GM19043 (cell line): ENCODE data around the gene CABP2.
"Not testable (repeated sequence)": the region's sequence is repeated elsewhere in the genome, so short reads cannot be mapped to it uniquely, and the experiment has no call there.

ENCODE experiments used
- ATAC-seq: cut with Tn5 transposase; IDR thresholded peaks from one replicate; pipeline ENCODE4 v1.9.1; 2021; ENCODE audit warnings: low read depth; ENCODE audit not compliant: unreplicated experiment

Gene CABP2

DNA sequence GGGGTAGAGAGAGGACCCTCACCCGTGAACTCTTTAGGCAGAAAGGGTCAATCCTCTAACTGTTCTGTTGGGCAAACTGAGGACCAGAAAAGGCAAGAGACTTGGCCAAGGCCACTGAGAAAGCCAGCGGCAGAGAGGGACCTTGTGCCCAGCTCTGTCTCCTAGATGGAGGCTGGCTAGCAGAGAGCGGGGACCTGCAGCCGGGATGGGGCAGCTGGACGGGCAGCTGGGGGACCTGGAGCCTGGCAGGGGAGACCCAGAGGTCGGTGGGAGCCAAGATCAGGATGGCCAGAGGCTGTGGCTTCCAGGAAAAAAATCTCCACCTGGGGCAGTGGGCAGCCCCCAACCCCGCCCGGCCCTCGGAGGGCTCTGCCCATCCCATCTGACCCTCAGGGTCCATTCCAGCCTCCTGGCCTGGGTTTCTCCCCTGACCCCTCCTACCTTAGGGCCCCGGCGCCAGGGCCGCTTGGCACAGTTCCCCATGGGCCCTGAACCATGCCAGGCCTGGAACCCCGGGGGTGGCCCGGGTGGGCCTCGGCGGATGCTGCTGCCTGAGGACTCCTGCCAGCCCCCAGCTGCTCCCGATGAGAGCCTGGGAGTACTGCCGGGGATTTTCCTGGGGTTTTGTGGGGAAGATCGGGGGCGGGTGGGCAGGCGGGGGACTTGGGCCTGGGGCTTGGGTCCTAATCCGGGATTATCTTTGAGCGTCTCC is at the start of gene CABP2:
TSS of gene CABP2 (minus strand) at position 603 of the 712 bp plus-strand sequence. CDS start at position 483, 120 bp downstream.
- no peak for ATAC-seq

DNA sequence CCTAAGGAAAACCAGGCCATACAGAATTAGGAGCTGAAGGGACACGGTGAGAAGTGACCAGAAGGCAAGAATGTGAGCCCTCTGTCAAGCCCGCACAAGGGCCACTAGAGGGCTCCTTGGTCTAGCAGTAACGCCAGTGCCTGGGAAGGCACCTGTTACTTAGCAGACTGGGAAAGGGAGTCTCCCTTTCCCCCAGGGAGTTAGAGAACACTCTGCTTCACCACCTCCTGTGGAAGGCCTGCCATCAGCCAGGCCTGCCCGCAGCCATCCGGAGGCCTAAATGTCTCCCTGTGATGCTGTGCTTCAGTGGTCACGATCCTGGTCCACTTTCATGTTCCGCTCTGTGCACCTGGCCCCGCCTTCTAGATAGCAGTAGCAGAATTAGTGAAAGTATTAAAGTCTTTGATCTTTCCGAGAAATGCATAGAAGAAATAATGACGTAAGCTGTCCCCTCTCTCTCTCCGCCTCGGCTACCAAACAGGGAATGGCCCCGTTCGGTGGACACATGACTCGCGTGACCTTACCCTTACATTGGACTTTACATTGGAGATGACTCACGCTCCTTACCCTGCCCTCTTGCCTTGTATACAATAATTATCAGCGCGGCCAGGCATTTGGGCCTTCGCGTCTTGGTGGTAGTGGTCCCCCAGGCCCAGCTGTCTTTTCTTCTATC is 49.6 kb upstream of the CABP2 start:
- no peak for ATAC-seq

DNA sequence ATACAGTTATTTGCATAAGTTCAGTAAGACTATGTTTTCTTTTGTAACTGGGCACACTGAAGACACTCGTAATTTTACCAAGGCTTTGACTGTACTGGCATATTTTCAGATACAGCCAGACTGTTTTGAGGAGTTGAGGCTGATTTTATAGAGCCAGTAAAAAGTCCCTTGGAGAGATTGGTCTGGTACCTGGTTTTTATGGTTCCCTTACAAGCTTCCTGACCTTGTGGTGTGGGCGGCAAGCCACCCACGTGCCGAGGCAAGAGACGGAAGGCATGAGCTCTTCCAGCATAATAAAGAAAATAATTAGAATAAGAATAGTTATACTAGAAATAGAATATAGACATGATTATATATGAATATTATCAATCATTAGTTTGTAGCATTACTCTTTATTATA is 49.1 kb upstream of the CABP2 start:
- ATAC-seq: no peak

DNA sequence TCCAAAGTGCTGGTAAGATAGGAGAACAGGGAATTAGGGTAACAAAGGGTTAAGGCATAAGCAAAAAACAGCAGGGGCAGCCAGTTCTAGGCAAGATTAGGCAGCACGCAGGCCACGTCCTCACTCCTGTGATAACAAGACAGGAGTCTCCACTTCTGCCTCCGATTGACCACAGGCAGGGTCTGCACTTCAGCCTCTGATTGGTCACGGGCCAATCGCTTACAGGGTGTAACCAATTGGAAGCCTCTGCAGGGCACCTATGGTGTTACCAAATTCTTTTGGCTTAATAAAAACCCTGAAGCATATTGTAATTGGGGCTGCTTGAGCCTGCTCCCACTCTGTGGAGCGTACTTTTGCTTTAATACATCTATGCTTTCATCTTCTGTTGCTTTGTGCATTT is 48.2 kb upstream of the CABP2 start:
- no peak for ATAC-seq

DNA sequence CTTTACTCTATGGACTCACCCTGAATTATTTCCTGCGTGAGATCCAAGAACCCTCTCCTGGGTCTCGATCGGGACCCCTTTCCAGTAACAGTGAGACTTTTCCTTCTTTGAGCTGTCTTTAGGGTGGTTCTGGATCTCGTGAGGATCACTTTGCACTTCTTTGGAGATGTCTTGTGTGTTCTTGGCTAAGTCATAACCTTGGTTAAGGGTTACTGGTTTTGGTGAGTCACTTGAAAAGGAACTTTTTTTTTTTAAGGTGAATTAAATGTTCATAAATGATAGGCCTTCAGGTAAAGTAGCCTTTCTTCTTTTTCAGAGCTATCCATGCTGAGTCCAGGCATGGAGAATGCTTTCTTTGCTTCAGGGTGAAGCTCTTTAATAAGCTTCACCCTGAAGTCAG is 41.0 kb upstream of the CABP2 start:
- no peak for ATAC-seq

DNA sequence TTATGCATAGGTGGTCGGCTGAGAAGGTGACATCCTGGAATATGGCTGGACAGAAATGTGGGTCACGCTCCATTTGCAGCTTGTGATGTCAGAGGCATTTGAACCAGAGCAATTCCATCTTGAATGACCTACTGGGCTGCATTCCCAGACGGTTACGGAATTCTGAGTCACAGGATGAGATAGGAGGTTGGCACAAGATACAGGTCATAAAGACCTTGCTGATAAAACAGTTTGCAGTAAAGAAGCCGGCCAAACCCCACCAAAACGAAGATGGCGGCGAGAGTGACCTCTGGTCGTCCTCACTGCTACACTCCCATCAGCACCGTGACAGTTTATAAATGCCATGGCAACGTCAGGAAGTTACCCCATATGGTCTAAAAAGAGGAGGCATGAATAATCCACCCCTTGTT is 40.5 kb upstream of the CABP2 start:
- not testable (repeated sequence) for ATAC-seq

DNA sequence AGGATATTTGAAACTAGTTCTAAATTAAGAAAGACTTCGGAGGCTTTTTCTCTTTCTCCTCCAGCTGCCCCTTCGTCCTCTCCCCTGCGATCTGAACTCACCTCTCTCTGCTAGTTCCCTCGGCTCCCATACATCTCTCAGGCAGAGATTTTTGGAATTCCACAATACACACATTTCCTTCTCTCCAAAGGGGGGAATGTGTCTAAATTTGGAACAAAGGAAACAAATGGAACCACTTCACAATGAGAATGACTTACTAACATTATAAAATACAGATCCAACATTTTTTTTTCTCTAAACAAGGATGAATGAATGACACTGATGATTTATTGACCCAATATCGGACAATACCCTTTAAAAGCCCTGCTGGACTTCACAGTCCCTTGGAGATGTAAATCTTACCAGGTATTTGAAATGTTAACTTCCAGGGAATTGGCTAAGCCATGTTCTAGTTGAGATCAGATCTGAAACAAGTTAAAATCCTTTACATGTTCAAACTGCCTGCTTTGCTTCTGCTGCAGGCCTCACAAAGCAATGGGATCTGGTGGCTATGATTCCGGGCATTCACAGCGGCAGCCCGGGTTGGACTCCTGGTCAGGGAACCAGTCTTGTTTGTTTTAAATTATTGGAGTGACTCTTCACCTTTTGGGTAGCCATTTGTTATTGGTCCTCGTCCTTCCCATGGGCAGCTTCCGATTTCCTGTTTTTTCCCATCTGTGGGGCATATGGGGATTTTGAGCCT is 39.9 kb upstream of the CABP2 start:
- no peak for ATAC-seq

DNA sequence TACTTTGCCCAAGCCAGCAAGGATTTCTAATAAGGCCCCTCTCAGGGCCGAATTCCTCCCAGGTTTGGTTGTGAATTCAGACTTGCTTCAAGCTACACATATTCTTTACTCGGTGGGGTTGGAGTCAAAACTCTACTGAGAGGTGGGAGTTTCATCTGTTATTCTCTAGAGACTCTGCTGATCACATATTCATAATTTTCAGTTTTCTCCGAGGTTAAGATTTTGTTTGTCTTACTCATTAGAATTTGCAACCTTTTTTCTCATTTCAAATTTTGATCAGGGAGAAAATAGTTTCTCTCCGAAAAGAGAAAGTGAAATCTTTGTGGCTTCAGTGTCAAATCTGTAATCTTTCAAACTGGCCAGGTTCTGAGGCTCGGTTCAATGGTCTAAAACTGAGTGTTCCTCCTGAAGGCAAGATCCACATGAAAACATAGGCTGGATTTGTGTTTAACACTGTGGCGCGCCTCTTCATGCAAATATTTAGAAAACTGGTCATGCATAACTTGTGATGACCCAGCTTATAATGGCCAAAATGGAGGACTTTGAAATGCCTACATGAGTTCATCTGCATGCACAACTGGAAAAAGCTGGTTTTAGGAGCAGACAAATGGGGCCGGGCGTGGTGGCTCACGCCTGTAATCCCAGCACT is 38.8 kb upstream of the CABP2 start:
- peak; percentile 64 for ATAC-seq

DNA sequence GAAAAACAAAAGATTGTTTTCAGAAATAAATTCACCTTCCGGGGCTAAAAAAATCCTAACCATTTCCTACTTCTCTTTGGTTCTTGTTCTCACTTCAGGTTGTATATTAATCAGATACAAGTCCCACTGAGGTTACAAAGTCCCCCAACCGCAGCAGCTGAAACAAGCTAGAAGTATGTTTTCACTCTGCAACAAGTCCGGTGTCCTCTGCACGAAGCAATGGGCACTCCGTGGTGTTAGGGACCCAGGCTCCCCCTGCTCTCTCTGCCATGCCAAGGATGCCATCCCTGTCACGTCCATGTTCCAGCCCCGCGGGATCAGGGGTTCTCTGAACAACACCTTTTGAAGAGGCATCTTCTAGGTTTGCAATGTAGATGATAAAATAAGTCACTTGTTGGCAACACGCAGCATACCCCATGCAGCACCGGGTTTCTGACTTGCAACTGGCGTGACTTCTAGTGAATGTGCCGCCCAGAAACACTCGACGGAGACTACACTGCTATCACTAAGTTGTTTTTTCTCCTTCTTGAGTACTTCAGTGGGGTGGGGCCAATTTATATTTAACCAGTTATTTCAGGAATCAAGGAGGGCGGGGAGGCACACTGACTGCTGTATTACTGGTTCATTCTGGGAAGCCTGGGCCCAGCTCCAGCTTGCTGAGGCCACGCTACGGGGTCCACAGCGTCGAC is 35.0 kb upstream of the CABP2 start:
- no peak for ATAC-seq

DNA sequence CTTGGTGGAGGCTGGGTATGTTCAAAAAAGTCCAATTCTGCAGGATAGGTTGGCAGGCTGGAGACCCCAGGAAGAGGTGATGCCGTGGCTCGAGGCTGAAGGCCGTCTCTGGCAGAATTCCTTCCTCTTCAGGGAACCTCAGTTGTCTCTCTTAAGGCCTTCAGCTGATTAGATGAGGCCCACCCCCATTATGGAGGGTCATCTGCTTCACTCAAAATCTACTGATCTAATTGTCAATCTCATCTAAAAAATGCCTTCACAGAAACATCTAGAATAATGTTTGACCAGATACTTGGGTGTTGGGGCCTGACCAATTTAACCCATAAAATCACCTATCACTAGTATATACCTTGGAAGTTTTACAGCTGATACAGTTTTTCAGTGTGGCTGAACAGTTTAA is 33.0 kb upstream of the CABP2 start:
- no peak for ATAC-seq

DNA sequence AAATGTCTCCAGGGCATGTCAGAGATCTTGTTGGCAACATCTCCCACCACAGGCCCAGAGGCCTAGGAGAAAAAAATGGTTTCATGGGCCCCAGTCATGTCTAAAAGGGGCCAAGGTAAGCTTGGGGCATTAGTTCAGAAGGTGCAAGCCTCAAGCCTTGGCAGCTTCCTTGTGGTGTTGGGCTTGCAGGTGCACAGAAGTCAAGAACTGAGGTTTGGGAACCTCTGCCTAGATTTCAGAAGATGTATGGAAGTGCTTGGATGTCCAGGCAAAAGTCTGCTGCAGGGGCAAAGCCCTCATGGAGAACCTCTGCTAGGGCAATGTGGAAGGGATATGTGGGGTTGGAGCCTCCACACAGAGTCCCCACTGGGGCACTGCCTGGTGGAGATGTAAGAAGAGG is 28.5 kb upstream of the CABP2 start:
- not testable (repeated sequence) for ATAC-seq

DNA sequence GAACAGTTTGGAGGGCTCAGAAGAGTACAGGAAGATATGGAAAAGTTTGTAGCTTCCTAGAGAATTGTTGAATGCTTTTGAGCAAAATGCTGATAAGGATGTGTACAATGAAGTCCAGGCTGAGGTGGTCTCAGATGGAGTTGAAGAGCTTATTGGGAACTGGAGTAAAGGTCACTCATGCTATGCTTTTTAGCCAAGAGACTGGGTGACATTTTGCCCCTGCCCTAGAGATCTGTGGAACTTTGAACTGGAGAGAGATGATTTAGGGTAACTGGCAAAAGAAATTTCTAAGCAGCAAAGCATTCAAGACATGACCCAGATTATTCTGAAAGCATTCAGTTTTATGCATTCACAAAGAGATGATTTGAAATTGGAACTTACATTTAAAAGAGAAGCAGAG is 27.9 kb upstream of the CABP2 start:
- no peak for ATAC-seq

DNA sequence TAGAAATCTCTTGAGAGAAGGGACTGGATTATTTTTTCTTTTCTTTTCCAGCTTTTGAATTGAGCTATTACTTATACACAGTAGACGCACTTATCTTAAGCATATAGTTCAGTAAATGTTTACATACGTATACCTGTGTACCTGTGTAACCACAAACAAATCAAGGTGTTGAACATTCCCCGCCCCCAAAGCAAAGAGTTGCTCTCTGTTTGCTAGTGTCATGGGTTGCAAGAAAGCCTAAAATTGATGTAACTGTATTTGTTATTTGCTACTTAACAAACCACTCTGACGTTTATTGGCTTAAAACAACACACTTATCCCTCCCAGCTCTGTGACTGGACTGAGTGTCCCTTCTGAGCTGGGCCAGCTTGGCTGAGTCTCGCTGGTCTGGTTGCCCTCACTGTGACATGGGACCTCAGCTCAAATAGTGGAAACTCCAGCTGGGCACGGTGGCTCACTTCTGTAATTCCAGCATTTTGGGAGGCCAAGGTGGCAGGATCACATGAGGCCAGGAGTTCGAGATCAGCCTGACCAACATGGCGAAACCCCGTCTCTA is 25.4 kb upstream of the CABP2 start:
- ATAC-seq: no peak

DNA sequence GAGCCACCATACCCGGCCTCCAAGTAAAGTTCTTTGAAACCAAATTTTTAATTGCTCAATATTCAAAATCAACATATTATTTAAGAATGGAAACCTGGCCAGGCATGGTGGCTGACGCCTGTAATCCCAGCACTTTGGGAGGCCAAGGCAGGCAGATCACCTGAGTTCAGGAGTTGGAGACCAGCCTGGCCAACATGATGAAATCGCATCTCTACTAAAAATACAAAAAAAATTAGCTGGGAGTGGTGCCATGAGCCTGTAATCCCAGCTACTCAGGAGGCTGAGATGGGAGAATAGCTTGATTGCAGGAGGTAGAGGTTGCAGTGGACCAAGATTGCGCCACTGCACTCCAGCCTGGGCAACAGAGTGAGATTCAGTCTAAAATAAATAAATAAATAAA is 24.9 kb upstream of the CABP2 start:
- not testable (repeated sequence) for ATAC-seq

DNA sequence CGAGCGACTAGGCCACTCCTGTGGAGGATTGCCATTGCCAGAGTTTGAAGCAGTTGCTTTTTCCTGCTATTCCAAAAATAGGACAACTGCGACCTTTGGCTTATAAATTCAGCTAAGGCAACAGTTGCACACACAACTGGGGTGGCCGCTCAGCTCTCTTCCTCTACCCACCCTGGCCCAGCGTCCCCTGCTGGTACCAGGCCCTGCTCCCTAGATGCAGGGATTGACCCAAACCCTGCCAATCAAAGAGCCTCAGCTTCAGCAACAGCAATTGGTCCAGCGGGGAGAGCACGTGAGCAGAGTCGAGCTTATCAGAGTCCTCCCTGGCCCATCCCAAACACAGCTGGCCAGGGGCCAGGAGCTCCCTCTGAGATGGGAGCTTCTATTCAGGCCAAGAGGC is 22.0 kb upstream of the CABP2 start:
- ATAC-seq: no peak

DNA sequence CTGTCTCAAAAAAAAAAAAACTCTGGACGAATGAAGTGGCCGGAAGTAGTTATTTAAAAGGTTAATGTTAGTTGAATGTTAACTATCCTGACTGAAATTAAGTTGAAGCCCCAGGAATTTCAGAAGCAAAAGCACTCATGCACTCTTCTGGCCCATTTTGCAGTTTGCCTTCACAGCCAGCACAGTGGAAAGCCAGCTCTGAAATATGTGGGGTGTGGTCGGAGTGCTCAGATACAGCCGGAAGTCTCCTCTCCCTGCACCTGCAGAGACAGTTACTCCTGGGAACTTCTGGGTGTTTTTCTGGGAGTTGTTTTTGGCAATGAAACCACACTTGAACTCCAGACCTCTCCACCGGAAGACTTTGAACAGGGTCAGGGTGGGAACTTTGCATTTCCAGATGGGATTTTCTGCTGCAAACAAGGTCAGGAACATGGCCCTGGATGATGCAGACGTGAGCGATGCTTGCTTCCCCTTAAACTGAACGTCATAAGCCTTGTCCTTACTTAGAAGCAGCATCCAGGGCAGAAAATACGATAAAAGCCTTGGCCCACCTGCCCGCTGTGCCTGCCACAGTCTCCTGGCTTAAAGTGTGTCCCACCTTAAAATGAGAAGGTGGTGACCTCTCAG is 21.5 kb upstream of the CABP2 start:
- ATAC-seq: no peak

DNA sequence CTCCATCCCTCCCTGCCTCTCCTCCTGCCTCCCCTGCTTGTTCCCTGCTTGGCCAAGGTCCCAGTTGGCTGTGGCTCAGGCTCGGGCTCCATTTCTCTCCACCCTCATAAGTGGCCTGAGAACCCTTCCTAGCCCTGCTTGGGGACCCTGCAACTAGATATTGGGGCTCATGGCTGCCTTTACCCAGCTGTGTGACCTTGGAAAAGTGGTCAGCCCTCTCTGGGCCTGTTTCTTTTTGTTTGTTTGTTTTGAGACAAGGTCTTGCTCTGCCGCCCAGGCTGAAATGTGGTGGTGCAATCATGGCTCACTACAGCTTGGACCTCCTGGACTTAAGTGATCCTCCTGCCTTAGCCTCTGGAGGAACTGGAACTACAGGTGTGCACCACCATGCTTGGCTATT is 20.3 kb upstream of the CABP2 start:
- no peak for ATAC-seq

DNA sequence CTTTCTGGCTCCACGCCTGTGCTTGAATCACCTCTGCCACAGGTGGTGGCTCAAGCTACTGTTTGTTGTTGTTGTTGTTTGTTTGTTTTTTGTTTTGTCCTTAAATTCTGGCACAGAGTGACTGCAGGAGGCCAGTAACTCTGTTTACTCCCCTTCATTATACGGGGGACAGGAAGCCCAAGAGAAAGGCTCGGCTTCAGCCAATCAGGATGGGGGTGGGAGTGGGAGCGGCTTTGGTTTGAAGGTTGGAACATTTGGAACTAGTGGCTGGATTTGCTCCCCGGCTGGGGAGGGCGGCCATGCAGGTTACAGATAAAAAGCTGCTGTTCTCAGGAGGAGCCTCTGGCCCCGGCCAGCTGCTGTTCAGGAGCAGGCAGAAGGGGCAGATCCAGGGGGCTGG is 19.7 kb upstream of the CABP2 start:
- no peak for ATAC-seq

DNA sequence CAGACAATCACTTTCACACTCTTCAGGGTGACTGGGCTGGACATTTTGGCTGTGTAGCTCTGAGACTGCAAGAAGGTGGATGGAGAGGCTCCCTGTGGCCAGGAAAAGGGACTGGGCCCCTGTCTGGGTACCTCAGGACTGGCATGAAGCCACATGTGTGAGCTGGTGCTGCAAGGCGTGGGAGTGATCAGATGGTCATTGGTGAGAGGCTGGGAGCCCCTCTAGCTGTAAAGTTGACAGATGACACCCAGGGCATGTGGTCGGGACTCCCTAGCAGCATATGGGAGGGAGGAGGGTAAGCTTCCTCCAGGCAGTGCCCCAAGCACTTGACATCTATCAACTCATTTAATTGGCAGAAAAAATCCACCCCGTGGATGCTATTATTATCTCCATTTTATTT is 18.9 kb upstream of the CABP2 start:
- ATAC-seq: no peak

DNA sequence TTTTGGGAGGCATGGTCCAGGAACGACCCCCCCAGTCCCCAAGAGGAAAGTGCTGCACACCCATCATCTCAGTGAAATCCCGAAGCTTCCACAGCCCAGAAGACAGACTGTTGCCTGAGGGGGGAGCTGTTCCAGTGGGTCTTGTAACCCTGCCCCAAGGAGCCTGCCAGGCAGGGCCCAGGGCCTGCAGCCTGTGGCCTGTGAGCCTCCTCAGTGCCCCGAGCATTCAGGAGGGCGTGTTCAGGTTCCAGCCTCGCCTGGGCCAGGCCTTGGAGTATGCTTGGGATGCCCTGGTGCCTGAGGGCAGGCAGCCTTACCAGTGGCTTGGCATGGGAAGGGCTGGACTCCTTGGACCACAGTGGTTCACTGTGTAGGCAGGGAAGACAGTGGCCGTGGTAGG is 18.0 kb upstream of the CABP2 start:
- no peak for ATAC-seq
